ENCODE data around the gene ADIG. TPM values are rescaled to one million over a fixed set of nuclear protein-coding genes. Genes with fewer than 3 reads are reported as not detected.

ADIG gene
- total and polyA plus RNA-seq, 2 of the 13 experiments (the other 11 are each of a cell fraction or from before 2014, with no cell fraction given) = 0.15 TPM; not detected in 1

- TF ChIP-seq HNF1A (IDR thresholded peaks at IDR 0.05; ENCODE audit: low read depth) (peak; percentile 65; the same call in 1 of the 2 replicates), HNF1A (CRISPR knock-in tag; IDR thresholded peaks at IDR 0.05; ENCODE audit: borderline replicate concordance) (peak; percentile 82; the same call in 1 of the 2 replicates), KAT8 (CRISPR knock-in tag; IDR thresholded peaks at IDR 0.05) (peak; percentile 90), XBP1 (CRISPR knock-in tag; IDR thresholded peaks at IDR 0.05) (no peak), ZFP90 (CRISPR knock-in tag; IDR thresholded peaks at IDR 0.05; ENCODE audit: borderline replicate concordance) (peak; percentile 81; the same call in 1 of the 2 replicates), ZBTB7B (CRISPR knock-in tag; IDR thresholded peaks at IDR 0.05) (peak; percentile 61; the same call in 1 of the 2 replicates), GATA4 (IDR thresholded peaks at IDR 0.05; ENCODE audit: borderline replicate concordance, low read depth) (peak; percentile 43; the same call in 1 of the 2 replicates), ZBTB8A (CRISPR knock-in tag; IDR thresholded peaks at IDR 0.05; ENCODE audit: borderline replicate concordance, low read depth) (no peak), DPF2 (CRISPR knock-in tag; IDR thresholded peaks at IDR 0.05; ENCODE audit: borderline replicate concordance, low read depth) (peak; percentile 98), ZNF790 (CRISPR knock-in tag; IDR thresholded peaks at IDR 0.05; ENCODE audit: borderline replicate concordance) (no peak), ZNF549 (CRISPR knock-in tag; IDR thresholded peaks at IDR 0.05) (no peak), HOXA3 (CRISPR knock-in tag; IDR thresholded peaks at IDR 0.05) (peak; percentile 83), ZNF639 (CRISPR knock-in tag; conservative IDR thresholded peaks at IDR 0.05) (no peak), ARNT2 (CRISPR knock-in tag; IDR thresholded peaks at IDR 0.05; ENCODE audit: low read depth) (0 out of 2 replicates have a peak, but pooled peaks have one; percentile 22), ATF7 (IDR thresholded peaks at IDR 0.05) (peak; percentile 62; the same call in 1 of the 2 replicates), ATF7 (CRISPR knock-in tag; IDR thresholded peaks at IDR 0.05) (peak; percentile 65; the same call in 1 of the 2 replicates)
- TF ChIP-seq, protein P1, sequence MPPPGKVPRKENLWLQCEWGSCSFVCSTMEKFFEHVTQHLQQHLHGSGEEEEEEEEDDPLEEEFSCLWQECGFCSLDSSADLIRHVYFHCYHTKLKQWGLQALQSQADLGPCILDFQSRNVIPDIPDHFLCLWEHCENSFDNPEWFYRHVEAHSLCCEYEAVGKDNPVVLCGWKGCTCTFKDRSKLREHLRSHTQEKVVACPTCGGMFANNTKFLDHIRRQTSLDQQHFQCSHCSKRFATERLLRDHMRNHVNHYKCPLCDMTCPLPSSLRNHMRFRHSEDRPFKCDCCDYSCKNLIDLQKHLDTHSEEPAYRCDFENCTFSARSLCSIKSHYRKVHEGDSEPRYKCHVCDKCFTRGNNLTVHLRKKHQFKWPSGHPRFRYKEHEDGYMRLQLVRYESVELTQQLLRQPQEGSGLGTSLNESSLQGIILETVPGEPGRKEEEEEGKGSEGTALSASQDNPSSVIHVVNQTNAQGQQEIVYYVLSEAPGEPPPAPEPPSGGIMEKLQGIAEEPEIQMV (CRISPR knock-in tag; IDR thresholded peaks at IDR 0.05; ENCODE audit: low read depth) = no peak
- TF ChIP-seq, protein P2, sequence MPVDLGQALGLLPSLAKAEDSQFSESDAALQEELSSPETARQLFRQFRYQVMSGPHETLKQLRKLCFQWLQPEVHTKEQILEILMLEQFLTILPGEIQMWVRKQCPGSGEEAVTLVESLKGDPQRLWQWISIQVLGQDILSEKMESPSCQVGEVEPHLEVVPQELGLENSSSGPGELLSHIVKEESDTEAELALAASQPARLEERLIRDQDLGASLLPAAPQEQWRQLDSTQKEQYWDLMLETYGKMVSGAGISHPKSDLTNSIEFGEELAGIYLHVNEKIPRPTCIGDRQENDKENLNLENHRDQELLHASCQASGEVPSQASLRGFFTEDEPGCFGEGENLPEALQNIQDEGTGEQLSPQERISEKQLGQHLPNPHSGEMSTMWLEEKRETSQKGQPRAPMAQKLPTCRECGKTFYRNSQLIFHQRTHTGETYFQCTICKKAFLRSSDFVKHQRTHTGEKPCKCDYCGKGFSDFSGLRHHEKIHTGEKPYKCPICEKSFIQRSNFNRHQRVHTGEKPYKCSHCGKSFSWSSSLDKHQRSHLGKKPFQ (CRISPR knock-in tag; IDR thresholded peaks at IDR 0.05; ENCODE audit: insufficient replicate concordance) = peak; percentile 68
These were observed 23.9 kb downstream of the ADIG start (continued) for GRCh38 chr20:38604873-38605303.

Measured in HepG2 (cell line).